DOHH2 (cell line): ENCODE measurements around the gene PRR9.

Experiments
- EZH2phosphoT487 ChIP-seq: fragments of 200-600 bp; sonication (generic); IDR thresholded peaks from 2 replicates; pipeline ENCODE4 v1.6.1; 2017; ENCODE audit warnings: borderline replicate concordance, mild to moderate bottlenecking, antibody characterized with exemption, low read length, moderate library complexity, mixed read lengths
- TF ChIP-seq, protein P1 (sequence below): fragments of 200-600 bp; sonication (generic); IDR thresholded peaks from one replicate; pipeline ENCODE4 v1.5.1; 2014; ENCODE audit warnings: antibody characterized with exemption, mild to moderate bottlenecking, low read depth, low read length; ENCODE audit not compliant: poor library complexity, severe bottlenecking

DNA sequence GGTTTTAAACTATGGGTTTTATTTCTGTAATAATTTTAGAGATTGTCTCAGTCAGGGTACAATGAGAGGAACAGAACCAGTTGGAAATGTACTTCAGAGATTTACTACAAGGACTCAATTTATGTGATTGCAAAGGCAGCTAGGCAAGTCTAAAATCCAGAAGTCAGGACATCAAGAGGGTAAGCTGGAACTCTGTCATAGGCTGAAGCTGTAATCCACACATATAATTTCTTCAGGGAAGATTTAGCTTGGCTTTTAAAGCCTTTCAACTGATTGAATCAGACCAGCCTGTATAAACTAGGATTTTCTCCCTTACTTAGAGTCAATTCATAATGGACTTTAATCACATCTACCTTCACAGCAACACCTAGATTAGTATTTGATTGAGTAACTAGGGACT, 38.5 kb upstream of the PRR9 start:
- TF ChIP-seq, protein P1, sequence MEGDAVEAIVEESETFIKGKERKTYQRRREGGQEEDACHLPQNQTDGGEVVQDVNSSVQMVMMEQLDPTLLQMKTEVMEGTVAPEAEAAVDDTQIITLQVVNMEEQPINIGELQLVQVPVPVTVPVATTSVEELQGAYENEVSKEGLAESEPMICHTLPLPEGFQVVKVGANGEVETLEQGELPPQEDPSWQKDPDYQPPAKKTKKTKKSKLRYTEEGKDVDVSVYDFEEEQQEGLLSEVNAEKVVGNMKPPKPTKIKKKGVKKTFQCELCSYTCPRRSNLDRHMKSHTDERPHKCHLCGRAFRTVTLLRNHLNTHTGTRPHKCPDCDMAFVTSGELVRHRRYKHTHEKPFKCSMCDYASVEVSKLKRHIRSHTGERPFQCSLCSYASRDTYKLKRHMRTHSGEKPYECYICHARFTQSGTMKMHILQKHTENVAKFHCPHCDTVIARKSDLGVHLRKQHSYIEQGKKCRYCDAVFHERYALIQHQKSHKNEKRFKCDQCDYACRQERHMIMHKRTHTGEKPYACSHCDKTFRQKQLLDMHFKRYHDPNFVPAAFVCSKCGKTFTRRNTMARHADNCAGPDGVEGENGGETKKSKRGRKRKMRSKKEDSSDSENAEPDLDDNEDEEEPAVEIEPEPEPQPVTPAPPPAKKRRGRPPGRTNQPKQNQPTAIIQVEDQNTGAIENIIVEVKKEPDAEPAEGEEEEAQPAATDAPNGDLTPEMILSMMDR, result no peak
- TF ChIP-seq EZH2phosphoT487, result no peak
